ENCODE data around the gene MED13L.

MED13L gene

DNA sequence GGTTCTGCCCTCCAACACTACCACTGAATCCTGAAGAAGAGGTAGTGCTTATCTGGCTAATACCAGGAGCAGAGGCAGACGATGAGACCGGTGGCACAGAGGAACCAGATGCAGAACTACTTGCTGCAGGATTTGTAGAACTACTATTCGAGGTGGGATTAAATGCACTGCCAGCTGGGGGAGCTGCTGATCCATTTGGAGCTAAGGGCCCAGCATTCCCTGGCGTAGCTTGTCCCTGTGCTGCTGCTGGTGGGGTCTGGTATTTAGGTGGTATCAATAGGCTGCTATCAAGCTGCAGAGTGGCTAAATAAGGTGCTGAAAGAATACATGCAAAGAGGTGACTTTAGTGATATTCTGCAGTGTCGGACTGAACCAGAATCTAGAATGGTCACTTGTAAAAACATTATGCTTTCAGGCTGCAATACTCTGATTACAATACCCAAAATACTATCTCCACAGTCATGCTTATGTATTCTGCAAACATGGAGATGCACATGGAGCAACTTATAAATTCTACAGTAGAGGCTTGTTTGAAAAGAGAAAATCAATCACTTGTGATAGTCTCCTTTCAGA lies 294.2 kb downstream of the MED13L start:
- TF ChIP-seq POLR2AphosphoS5 (IDR thresholded peaks at IDR 0.05; ENCODE audit: low read depth, low read length): no peak
- TF ChIP-seq TAF1 (IDR thresholded peaks at IDR 0.05; ENCODE audit: borderline replicate concordance, insufficient read depth, low read length): no peak
- TF ChIP-seq, protein P1, sequence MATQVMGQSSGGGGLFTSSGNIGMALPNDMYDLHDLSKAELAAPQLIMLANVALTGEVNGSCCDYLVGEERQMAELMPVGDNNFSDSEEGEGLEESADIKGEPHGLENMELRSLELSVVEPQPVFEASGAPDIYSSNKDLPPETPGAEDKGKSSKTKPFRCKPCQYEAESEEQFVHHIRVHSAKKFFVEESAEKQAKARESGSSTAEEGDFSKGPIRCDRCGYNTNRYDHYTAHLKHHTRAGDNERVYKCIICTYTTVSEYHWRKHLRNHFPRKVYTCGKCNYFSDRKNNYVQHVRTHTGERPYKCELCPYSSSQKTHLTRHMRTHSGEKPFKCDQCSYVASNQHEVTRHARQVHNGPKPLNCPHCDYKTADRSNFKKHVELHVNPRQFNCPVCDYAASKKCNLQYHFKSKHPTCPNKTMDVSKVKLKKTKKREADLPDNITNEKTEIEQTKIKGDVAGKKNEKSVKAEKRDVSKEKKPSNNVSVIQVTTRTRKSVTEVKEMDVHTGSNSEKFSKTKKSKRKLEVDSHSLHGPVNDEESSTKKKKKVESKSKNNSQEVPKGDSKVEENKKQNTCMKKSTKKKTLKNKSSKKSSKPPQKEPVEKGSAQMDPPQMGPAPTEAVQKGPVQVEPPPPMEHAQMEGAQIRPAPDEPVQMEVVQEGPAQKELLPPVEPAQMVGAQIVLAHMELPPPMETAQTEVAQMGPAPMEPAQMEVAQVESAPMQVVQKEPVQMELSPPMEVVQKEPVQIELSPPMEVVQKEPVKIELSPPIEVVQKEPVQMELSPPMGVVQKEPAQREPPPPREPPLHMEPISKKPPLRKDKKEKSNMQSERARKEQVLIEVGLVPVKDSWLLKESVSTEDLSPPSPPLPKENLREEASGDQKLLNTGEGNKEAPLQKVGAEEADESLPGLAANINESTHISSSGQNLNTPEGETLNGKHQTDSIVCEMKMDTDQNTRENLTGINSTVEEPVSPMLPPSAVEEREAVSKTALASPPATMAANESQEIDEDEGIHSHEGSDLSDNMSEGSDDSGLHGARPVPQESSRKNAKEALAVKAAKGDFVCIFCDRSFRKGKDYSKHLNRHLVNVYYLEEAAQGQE (IDR thresholded peaks at IDR 0.05; ENCODE audit: insufficient read depth in 1 of 2, low read depth in 2 of 2, low read length in 2 of 2): no peak
- no peak for TF ChIP-seq SIN3A (IDR thresholded peaks at IDR 0.05; ENCODE audit: borderline replicate concordance, insufficient read depth, low read length)
- TF ChIP-seq FOXP2 (optimal IDR thresholded peaks at IDR 0.05; ENCODE audit: borderline replicate concordance, extremely low read depth, extremely low read length, insufficient read depth): no peak

DNA sequence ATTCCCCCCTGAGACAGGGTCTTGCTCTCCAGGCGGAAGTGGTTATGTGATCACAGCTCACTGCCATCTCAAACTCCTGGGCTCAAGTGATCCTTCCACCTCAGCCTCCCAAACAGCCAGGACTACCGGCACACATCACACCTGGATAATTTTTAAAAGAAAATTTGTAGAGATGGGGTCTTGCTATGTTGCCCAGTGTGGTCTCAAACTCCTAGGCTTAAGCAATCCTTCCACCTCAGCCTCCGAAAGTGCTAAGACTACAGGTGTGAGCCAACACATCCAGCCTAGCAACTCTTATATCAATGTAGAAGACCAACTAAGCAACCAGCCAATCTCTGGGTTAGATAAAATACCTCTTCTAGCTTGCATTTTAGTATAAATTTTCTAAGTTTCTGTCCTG lies 297.2 kb downstream of the MED13L start:
- TF ChIP-seq TAF1 (IDR thresholded peaks at IDR 0.05; ENCODE audit: borderline replicate concordance, insufficient read depth, low read length) (no peak), SIN3A (IDR thresholded peaks at IDR 0.05; ENCODE audit: borderline replicate concordance, insufficient read depth, low read length) (no peak), FOXP2 (optimal IDR thresholded peaks at IDR 0.05; ENCODE audit: borderline replicate concordance, extremely low read depth, extremely low read length, insufficient read depth) (no peak), POLR2AphosphoS5 (IDR thresholded peaks at IDR 0.05; ENCODE audit: low read depth, low read length) (no peak)
- TF ChIP-seq, protein P1 (IDR thresholded peaks at IDR 0.05; ENCODE audit: insufficient read depth in 1 of 2, low read depth in 2 of 2, low read length in 2 of 2): no peak

DNA sequence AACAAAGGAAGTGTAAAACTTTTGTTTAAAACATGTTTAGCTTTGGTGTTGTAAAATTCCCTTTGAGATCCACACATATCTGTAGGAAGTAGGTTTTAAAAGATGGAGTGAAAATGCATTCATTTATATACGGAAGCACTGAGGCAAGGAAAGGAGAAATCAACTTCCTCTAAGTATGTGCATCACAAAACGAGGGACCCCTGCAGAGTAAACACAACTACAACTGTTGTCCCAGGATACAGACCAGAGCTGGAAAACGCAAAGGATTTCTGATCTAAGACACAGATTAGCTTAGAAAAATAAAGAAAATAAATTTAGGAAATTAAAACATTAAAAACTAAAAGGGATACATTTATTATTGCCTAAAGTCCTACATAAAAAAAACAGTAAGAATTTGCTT lies 297.6 kb downstream of the MED13L start:
- TF ChIP-seq POLR2AphosphoS5 (IDR thresholded peaks at IDR 0.05; ENCODE audit: low read depth, low read length) (no peak), TAF1 (IDR thresholded peaks at IDR 0.05; ENCODE audit: borderline replicate concordance, insufficient read depth, low read length) (no peak), SIN3A (IDR thresholded peaks at IDR 0.05; ENCODE audit: borderline replicate concordance, insufficient read depth, low read length) (no peak), FOXP2 (optimal IDR thresholded peaks at IDR 0.05; ENCODE audit: borderline replicate concordance, extremely low read depth, extremely low read length, insufficient read depth) (no peak)
- TF ChIP-seq, protein P1 (IDR thresholded peaks at IDR 0.05; ENCODE audit: insufficient read depth in 1 of 2, low read depth in 2 of 2, low read length in 2 of 2): no peak

DNA sequence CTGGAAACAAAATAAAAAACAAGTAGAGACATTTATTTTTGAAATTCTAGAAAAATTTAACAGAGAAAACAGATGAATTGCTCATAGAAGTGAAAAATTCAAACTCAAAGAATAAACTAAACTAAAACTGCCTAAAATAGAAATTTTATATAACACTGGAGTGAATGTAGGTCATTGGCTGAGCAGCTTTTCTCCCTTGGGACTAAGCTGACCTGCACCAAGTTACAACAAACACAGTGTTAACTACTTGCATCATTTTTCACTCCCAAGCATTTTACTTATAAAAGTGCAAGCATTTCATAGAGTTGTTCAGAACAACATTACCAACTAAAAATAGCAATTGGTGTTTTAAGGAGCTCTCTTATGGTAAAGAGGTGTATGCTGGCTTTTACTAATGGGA lies 298.1 kb downstream of the MED13L start:
- TF ChIP-seq TAF1 (IDR thresholded peaks at IDR 0.05; ENCODE audit: borderline replicate concordance, insufficient read depth, low read length): no peak
- TF ChIP-seq, protein P1 (IDR thresholded peaks at IDR 0.05; ENCODE audit: insufficient read depth in 1 of 2, low read depth in 2 of 2, low read length in 2 of 2): no peak
- TF ChIP-seq SIN3A (IDR thresholded peaks at IDR 0.05; ENCODE audit: borderline replicate concordance, insufficient read depth, low read length): no peak
- no peak for TF ChIP-seq POLR2AphosphoS5 (IDR thresholded peaks at IDR 0.05; ENCODE audit: low read depth, low read length)

DNA sequence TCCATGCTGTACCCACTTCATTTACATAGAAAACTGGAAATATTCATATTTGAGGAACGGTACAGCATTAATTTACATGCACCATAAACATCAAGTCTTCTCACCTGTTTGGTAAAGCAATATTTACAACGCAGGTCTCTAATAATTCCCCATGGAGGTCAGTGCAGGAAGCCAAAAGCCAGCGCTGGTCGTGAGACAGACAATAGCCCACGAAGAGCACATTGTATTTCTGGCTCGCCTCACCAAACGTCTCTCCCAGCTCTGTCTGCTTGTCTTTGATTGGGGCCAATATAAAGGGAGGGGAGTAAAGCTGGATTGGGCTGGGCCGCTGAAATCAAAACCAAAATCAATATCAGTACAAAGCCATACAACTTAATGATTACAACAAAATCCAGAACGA lies 302.1 kb downstream of the MED13L start:
- TF ChIP-seq SIN3A (IDR thresholded peaks at IDR 0.05; ENCODE audit: borderline replicate concordance, insufficient read depth, low read length): no peak
- TF ChIP-seq, protein P1 (IDR thresholded peaks at IDR 0.05; ENCODE audit: insufficient read depth in 1 of 2, low read depth in 2 of 2, low read length in 2 of 2): no peak
- no peak for TF ChIP-seq FOXP2 (optimal IDR thresholded peaks at IDR 0.05; ENCODE audit: borderline replicate concordance, extremely low read depth, extremely low read length, insufficient read depth)
- TF ChIP-seq TAF1 (IDR thresholded peaks at IDR 0.05; ENCODE audit: borderline replicate concordance, insufficient read depth, low read length): no peak
- TF ChIP-seq POLR2AphosphoS5 (IDR thresholded peaks at IDR 0.05; ENCODE audit: low read depth, low read length): no peak

Data from PFSK-1 (cell line).